Neural cell (in vitro differentiated cells): Measurements from ENCODE around the gene DNAAF5. TPM values are rescaled to one million over a fixed set of nuclear protein-coding genes. Genes with fewer than 3 reads are reported as not detected.

Experiments used
- H2AFZ ChIP-seq: fragments of 200-600, 300-800 bp; sonication (generic), shearing (Covaris generic); 2 replicates; pipeline ENCODE4 v1.6.0; 2014; ENCODE audit warnings: low read depth, mild to moderate bottlenecking, antibody characterized with exemption, low read length, moderate library complexity
- H3F3A ChIP-seq: fragments of 200-600 bp; shearing (Covaris generic); 2 replicates; pipeline ENCODE4 v1.6.1; 2016; ENCODE audit warnings: mild to moderate bottlenecking, moderate library complexity, mixed read lengths, antibody characterized with exemption, low read length; ENCODE audit not compliant: insufficient read depth, poor library complexity, severe bottlenecking
- H3K27ac ChIP-seq: fragments of 200-600, 300-800 bp; sonication (generic), shearing (Covaris generic); 2 replicates; pipeline ENCODE4 v1.5.1; 2014; ENCODE audit warnings: mild to moderate bottlenecking, low read length, moderate library complexity
- H3K27me3 ChIP-seq: fragments of 300-800, 200-600 bp; sonication (generic), shearing (Covaris generic); 2 replicates; pipeline ENCODE4 v1.6.0; 2014; ENCODE audit warnings: mild to moderate bottlenecking, low read depth, low read length, moderate library complexity; ENCODE audit not compliant: insufficient read depth
- H3K36me3 ChIP-seq: fragments of 300-800, 200-600 bp; sonication (generic), shearing (Covaris generic); 2 replicates; pipeline ENCODE4 v1.5.1; 2014; ENCODE audit warnings: mild to moderate bottlenecking, antibody characterized with exemption, low read length, moderate library complexity; ENCODE audit not compliant: insufficient read depth
- H3K4me2 ChIP-seq: fragments of 300-800, 200-600 bp; sonication (generic), shearing (Covaris generic); 2 replicates; pipeline ENCODE4 v1.6.0; 2014; ENCODE audit warnings: mild to moderate bottlenecking, low read length
- H3K4me3 ChIP-seq: fragments of 300-800, 200-600 bp; sonication (generic), shearing (Covaris generic); 2 replicates; pipeline ENCODE4 v1.5.1; 2014; ENCODE audit warnings: mild to moderate bottlenecking, low read length, moderate library complexity
- H3K79me2 ChIP-seq: fragments of 200-600 bp; shearing (Covaris generic); replicated peaks from 2 replicates; pipeline ENCODE4 v1.6.0; 2014; ENCODE audit warnings: mild to moderate bottlenecking, low read length, moderate library complexity; ENCODE audit not compliant: insufficient read depth
- H3K9ac ChIP-seq: fragments of 300-800, 200-600 bp; sonication (generic), shearing (Covaris generic); 2 replicates; pipeline ENCODE4 v1.6.1; 2016; ENCODE audit warnings: mild to moderate bottlenecking, low read length, mixed read lengths
- H3K9me2 ChIP-seq: fragments of 200-600 bp; shearing (Covaris generic); 2 replicates; pipeline ENCODE4 v1.6.1; 2016; ENCODE audit warnings: mild to moderate bottlenecking, low read length, mixed read lengths; ENCODE audit not compliant: insufficient read depth
- H3K9me3 ChIP-seq: fragments of 200-600, 300-800 bp; sonication (generic), shearing (Covaris generic); 2 replicates; pipeline ENCODE4 v1.6.1; 2016; ENCODE audit warnings: mild to moderate bottlenecking, mixed run types, low read length, moderate library complexity, mixed read lengths
- H4K20me1 ChIP-seq: fragments of 200-600 bp; shearing (Covaris generic); 2 replicates; pipeline ENCODE4 v1.6.1; 2016; ENCODE audit warnings: mild to moderate bottlenecking, mixed run types; ENCODE audit not compliant: insufficient read depth
- CTCF ChIP-seq: fragments of 450-650 bp; IDR thresholded peaks from 2 replicates; pipeline ENCODE4 v1.5.1; 2014; ENCODE audit warnings: antibody characterized with exemption, mild to moderate bottlenecking, moderate library complexity; ENCODE audit not compliant: poor library complexity, severe bottlenecking
- EP300 ChIP-seq: fragments of 450-650 bp; conservative IDR thresholded peaks from 2 replicates; pipeline ENCODE4 v1.6.1; 2014; ENCODE audit warnings: antibody characterized with exemption, mild to moderate bottlenecking, moderate library complexity; ENCODE audit not compliant: poor library complexity, severe bottlenecking
- EZH2 ChIP-seq: fragments of 200-600, 300-800 bp; shearing (Covaris generic), sonication (generic); IDR thresholded peaks from 2 replicates; pipeline ENCODE4 v1.6.1; 2014; ENCODE audit warnings: antibody characterized with exemption, low read length, borderline replicate concordance, mild to moderate bottlenecking; ENCODE audit not compliant: insufficient read depth, poor library complexity, severe bottlenecking
- MXI1 ChIP-seq: fragments of 450-650 bp; conservative IDR thresholded peaks from 2 replicates; pipeline ENCODE4 v1.6.1; 2014; ENCODE audit warnings: antibody characterized with exemption, mild to moderate bottlenecking; ENCODE audit not compliant: poor library complexity, severe bottlenecking
- POLR2AphosphoS5 ChIP-seq: IDR thresholded peaks from 2 replicates; pipeline ENCODE4 v1.6.1; 2012
- RAD21 ChIP-seq: fragments of 450-650 bp; conservative IDR thresholded peaks from 2 replicates; pipeline ENCODE4 v1.6.1; 2014; ENCODE audit warnings: antibody characterized with exemption, mild to moderate bottlenecking, moderate library complexity
- REST ChIP-seq: IDR thresholded peaks from 2 replicates; pipeline ENCODE4 v1.6.1; 2012; ENCODE audit warnings: borderline replicate concordance
- SMC3 ChIP-seq: fragments of 450-650 bp; conservative IDR thresholded peaks from 2 replicates; pipeline ENCODE4 v1.6.1; 2014; ENCODE audit warnings: antibody characterized with exemption, mild to moderate bottlenecking, moderate library complexity; ENCODE audit not compliant: poor library complexity
- TAF1 ChIP-seq: IDR thresholded peaks from 2 replicates; pipeline ENCODE4 v1.6.1; 2012; ENCODE audit warnings: low read depth
- polyA plus RNA-seq: library from polyadenylated mRNA; depleted of rRNA; stranded (reverse); fragments of >200 nt; gene quantifications from 2 replicates; pipeline ENCODE4 v1.2.3, GENCODE V29; 2014

Gene DNAAF5
- polyA plus RNA-seq, 1 donor from 2014 or later, result 5.3 TPM

GRCh38 chr7:746155-747061, 19.9 kb downstream of the DNAAF5 start:
- H3K27ac ChIP-seq, result no peak overlapping the region
- no peaks in the 10 kb centered on the region for H3K36me3 ChIP-seq
- no peaks in the 10 kb centered on the region for H3F3A ChIP-seq
- no peaks in the 10 kb centered on the region for H3K9me2 ChIP-seq
- H3K27me3 ChIP-seq, result no peaks in the 10 kb centered on the region
- H3K4me3 ChIP-seq, result no peak overlapping the region
- no peaks in the 10 kb centered on the region for H3K79me2 ChIP-seq
- no peaks in the 10 kb centered on the region for H4K20me1 ChIP-seq
- no peak overlapping the region for H3K4me2 ChIP-seq
- TF ChIP-seq EZH2 (no peak), MXI1 (no peak), POLR2AphosphoS5 (no peak), SMC3 (no peak), TAF1 (no peak), RAD21 (no peak), REST (no peak), EP300 (no peak), CTCF (no peak)
- no peak overlapping the region for H2AFZ ChIP-seq
- H3K9me3 ChIP-seq, result no peaks in the 10 kb centered on the region
- no peak overlapping the region for H3K9ac ChIP-seq

- H3K9me3 ChIP-seq, result no peaks in the 10 kb centered on the region
- no peaks in the 10 kb centered on the region for H3F3A ChIP-seq
- H4K20me1 ChIP-seq, result no peaks in the 10 kb centered on the region
- H3K27ac ChIP-seq, result no peak overlapping the region
- H3K27me3 ChIP-seq, result no peaks in the 10 kb centered on the region
- no peaks in the 10 kb centered on the region for H3K79me2 ChIP-seq
- H3K36me3 ChIP-seq, result no peaks in the 10 kb centered on the region
- H3K9me2 ChIP-seq, result no peaks in the 10 kb centered on the region
- no peak overlapping the region for H3K9ac ChIP-seq
- no peak overlapping the region for H2AFZ ChIP-seq
- no peak for TF ChIP-seq REST
- no peak for TF ChIP-seq SMC3
- TF ChIP-seq EZH2, result no peak
- no peak for TF ChIP-seq POLR2AphosphoS5
- no peak for TF ChIP-seq TAF1
- no peak for TF ChIP-seq EP300
- TF ChIP-seq CTCF, result no peak
- no peak for TF ChIP-seq MXI1
- no peak for TF ChIP-seq RAD21
- H3K4me3 ChIP-seq, result no peak overlapping the region
- H3K4me2 ChIP-seq, result no peak overlapping the region
Observed at GRCh38 chr7:747186-747585, 20.7 kb downstream of the DNAAF5 start.
